ENCODE data around the gene SETD1A. TPM values are rescaled to one million over a fixed set of nuclear protein-coding genes. Genes with fewer than 3 reads are reported as not detected.

SETD1A gene
- total RNA-seq, 1 experiment from 2014 or later: 1.0 TPM

GRCh38 chr16:30953511-30954124, 3.9 kb upstream of the SETD1A start:
- peak; percentile 77 for DNase-seq (ENCODE audit: low read depth)

DNA sequence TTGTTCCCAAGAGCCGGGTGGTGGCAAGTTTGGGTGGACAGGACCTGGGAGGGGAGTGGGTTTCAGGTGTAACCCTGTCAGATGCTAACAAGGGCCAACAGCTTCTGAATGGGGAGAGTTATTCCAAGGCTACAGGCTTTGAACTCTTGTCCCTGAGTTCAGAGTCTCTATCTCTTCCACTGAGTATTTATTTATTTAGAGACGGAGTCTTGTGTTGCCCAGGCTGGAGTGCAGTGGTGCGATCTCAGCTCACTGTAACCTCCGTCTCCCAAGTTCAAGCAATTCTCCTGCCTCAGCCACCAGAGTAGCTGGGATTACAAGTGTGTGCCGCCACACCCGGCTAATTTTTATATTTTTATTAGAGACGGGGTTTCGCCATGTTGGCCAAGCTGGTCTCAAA, 2.6 kb upstream of the SETD1A start:
- DNase-seq (ENCODE audit: low read depth): no peak

DNA sequence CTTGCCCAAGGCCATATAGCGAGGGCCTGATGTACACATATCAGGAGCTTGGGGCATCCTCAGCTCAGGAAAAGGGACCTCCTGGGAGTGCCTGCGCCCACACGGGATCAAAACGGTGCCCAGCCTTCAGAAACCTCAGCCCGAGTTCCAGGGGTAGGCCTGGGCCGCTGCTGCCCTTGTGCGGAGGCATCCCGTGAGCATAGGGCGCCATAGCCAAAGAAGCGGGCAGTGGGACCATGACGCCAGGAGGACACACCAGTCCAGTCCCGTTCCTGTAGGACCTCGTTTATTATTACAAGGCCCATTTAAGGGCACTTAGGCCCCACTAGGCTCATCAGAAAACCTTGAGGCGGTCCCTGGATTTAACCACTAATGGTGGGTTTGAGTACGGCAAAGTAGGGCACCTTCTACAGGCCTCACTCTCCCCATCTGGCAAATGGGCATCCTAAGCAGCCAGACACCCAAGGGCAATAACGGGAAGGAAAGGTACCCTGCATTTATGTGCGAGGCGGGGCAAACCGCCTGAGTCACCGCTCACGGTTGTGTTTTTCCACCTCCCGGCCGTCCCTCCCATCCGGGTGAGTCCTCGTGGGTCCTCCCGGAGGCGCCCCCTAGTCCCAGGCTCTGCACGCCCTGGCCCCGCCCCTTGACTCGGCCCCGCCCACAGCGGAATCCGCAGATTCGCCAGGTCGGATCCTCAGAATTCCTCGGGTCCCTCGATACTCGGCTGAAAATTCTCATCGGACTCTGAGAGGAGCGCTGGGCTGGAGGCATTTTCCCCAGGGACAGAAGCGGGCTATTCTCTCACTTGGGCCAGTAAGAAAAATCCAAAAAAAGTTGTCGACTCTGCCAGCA, 726 bp upstream of the SETD1A start:
- DNase-seq (ENCODE audit: low read depth): peak; percentile 90

DNA sequence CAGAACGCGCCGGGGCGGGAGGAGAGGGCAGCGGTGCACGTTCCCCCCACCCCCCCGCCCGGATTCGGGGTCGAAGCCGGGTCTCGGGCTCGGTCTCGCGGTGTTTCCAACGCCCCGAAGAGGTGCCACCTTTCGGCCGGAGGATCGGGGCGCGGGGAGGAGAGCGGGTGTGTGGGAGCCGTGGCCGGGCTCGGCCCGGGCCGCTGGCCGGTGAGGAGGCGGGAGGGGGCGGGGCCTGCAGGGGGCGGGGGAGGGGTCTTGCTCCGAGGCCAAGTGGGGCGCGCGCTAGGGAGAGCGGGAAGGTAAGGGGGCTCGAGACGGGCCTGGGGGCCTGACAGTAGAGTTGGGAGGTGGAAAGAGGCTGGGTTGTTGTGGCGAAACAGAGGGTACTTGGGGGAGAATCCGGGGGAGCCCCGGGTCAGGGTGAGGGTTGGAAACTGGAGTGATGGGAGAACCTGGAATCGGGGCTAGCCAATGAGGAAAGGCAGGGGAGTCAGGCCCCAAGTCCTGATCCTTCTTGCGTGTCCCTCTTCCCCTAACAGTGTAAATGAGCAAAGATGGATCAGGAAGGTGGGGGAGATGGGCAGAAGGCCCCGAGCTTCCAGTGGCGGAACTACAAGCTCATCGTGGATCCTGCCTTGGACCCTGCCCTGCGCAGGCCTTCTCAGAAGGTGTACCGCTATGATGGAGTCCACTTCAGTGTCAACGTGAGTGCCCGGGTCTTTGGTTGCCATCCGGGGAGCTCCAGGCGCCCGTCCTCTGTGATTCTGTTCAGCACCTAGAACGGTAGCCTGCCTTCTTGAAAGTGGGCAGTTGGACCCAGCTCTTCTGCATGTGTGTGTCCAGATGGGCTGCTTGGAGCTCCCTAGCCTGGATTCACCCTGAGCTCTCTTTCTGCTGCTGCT, 873 bp downstream of the SETD1A start:
- DNase-seq (ENCODE audit: low read depth): peak; percentile 51

DNA sequence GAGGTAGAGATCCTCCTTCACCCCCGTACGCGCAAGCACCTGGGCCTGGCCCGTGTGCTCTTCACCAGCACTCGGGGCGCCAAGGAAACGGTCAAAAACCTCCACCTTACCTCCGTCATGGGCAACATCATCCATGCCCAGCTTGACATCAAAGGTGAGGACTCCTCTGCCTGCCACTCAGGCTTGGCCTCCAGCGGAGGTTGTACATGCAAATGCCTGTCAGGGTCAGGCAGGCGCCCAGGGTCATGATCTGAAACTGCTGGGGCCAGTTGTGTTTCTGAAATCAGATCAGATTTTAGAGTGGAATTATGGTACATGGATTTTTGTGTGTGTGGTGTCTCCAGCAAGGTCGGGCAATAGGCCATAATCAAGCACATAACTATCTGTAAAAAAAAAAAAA, 3.8 kb downstream of the SETD1A start:
- no peak for DNase-seq (ENCODE audit: low read depth)

DNA sequence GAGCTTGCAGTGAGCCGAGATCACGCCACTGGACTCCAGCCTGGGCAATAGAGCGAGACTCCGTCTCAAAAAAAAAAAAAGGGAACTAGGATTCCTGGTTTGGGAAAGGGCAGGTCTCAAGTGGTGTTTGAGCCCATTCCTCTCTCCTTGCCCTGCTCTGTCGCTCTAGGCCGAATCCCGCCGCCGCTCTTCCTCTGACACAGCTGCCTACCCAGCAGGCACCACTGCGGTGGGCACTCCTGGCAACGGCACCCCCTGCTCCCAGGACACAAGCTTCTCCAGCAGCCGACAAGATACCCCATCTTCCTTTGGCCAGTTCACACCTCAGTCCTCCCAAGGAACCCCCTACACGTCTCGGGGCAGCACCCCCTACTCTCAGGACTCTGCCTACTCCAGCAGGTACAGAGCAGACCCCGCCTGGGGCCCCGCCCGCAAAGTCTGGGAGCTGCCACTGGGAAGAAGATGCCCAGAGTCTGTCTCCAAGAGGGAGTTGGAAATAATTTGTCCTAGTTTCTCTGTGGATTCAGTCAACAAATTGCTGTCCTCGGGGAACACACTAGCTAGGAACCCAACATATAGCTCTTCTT, 6.5 kb downstream of the SETD1A start:
- no peak for DNase-seq (ENCODE audit: low read depth)

DNA sequence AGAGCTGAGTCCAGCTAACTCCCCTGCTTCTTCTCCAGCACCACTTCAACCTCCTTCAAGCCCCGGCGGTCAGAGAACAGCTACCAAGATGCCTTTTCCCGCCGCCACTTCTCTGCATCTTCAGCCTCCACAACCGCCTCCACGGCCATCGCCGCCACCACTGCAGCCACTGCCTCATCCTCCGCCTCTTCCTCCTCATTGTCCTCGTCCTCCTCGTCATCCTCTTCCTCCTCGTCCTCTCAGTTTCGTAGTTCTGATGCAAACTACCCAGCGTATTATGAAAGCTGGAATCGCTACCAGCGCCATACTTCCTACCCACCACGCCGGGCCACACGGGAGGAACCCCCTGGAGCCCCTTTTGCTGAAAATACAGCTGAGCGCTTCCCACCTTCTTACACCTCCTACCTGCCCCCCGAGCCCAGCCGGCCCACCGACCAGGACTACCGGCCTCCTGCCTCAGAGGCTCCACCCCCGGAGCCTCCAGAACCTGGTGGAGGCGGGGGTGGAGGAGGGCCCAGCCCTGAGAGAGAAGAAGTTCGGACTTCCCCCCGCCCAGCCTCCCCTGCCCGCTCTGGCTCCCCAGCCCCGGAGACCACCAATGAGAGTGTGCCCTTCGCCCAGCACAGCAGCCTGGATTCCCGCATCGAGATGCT, 7.1 kb downstream of the SETD1A start:
- no peak for DNase-seq (ENCODE audit: low read depth)

DNA sequence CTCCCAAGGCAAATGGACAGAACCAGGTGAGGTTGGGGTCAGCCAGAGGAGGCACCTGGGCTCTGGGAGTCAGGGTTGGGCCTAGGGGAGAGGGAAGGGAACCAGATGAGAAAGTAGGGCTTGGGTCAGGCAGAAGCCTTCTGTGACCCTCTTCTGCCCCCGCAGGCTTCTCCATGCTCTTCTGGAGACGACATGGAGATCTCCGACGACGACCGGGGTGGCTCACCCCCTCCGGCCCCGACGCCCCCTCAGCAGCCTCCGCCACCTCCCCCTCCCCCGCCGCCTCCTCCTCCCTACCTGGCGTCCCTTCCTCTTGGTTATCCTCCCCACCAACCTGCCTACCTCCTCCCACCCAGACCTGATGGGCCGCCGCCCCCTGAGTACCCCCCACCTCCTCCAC, 7.9 kb downstream of the SETD1A start:
- DNase-seq (ENCODE audit: low read depth): no peak

DNA sequence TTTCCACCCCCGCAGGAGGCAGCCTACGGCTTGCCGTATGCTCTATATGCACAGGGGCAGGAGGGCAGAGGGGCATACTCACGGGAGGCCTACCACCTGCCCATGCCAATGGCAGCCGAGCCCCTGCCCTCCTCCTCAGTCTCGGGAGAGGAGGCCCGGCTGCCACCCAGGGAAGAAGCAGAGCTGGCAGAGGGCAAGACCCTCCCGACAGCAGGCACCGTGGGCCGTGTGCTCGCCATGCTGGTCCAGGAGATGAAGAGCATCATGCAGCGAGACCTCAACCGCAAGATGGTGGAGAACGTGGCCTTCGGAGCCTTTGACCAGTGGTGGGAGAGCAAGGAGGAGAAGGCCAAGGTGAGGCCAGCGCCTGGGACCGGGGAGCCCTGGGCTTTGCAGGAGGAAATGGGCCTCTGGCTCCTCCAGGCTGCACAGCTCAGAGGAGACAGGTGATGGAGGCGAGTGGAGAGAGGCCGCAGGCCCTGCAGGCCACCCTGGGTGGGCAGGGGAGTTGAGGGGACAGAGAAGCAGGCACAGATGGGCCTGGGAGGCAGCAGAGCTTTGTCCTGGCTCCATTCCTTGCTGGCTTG, 8.6 kb downstream of the SETD1A start:
- no peak for DNase-seq (ENCODE audit: low read depth)

- no peak for DNase-seq (ENCODE audit: low read depth)
Measured at GRCh38 chr16:30967795-30968194, 10.2 kb downstream of the SETD1A start.

- DNase-seq (ENCODE audit: low read depth): no peak
Measured at GRCh38 chr16:30969246-30969842, 11.8 kb downstream of the SETD1A start.

- DNase-seq (ENCODE audit: low read depth): no peak
Measured at GRCh38 chr16:30971298-30971697, 13.7 kb downstream of the SETD1A start.

DNA sequence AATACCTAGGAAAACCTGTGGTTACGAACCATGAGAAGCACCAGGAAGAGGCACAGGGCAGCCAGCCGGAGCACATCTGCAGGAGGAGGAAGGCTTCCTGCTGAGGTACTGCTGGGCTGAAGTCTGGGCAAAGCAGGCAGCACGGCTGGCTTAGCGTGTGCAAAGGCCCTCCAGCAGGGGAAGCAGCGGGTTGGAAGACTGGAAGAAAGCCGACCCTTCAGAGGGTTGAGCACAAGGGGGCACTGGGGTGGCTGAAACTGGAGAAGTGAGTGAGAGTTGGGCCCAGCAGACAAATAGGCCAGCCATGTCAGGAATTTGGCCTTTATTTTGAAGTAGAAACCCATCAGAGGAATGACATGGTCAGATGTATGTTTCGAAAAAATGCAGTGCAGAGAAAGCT, 15.3 kb downstream of the SETD1A start:
- no peak for DNase-seq (ENCODE audit: low read depth)

DNA sequence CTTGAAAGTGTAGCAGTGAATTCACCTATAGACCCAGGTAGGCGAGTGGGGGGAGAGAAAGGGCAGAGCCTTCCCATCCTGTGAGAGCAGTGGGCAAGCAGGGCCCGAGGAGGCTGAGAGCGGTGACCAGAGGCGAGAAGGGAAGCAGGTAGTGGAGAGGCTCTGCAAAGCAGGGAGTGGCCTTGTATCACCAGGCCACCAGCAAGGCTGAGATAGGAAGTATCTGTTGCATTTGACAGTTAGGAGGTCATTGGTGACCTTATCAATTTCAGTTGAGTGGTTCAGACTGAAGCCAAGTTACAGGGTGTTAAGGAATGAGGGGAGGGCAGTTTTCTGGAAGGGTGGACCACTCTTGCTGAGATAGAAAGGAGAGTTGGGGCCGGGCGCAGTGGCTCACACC, 16.8 kb downstream of the SETD1A start:
- no peak for DNase-seq (ENCODE audit: low read depth)

- no peak for DNase-seq (ENCODE audit: low read depth)
Measured at GRCh38 chr16:30976486-30976885, 18.9 kb downstream of the SETD1A start.

- no peak for DNase-seq (ENCODE audit: low read depth)
Measured at GRCh38 chr16:30977502-30977901, 19.9 kb downstream of the SETD1A start.

DNA sequence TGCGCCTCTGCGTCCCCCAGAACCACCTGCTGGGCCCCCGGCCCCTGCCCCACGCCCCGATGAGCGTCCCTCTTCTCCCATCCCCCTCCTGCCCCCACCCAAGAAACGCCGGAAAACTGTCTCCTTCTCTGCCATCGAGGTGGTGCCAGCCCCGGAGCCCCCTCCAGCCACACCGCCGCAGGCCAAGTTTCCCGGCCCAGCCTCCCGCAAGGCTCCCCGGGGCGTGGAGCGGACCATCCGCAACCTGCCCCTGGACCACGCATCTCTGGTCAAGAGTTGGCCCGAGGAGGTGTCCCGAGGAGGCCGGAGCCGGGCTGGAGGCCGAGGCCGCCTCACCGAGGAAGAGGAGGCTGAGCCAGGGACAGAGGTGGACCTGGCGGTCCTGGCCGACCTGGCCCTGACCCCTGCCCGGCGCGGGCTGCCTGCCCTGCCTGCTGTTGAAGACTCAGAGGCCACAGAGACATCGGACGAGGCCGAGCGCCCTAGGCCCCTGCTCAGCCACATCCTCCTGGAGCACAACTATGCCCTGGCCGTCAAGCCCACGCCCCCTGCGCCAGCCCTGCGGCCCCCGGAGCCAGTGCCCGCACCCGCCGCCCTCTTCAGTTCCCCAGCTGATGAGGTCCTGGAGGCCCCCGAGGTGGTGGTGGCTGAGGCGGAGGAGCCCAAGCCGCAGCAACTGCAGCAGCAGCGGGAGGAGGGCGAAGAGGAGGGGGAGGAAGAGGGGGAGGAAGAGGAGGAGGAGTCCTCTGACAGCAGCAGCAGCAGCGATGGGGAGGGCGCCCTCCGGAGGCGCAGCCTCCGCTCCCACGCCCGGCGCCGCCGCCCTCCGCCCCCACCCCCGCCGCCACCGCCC, 21.8 kb downstream of the SETD1A start:
- no peak for DNase-seq (ENCODE audit: low read depth)

DNA sequence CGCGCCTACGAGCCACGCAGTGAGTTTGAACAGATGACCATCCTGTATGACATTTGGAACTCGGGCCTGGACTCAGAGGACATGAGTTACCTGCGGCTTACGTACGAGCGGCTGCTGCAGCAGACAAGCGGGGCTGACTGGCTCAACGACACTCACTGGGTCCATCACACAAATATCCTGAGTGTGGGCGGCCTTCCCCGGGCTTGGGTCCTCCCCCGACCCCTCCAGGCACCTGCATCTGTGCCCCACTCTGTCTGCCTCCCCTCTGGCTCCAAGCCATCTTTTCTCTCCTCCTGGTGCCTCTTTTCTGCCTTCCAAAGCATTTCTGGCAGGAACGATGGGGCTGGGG, 22.4 kb downstream of the SETD1A start:
- DNase-seq (ENCODE audit: low read depth): no peak

DNA sequence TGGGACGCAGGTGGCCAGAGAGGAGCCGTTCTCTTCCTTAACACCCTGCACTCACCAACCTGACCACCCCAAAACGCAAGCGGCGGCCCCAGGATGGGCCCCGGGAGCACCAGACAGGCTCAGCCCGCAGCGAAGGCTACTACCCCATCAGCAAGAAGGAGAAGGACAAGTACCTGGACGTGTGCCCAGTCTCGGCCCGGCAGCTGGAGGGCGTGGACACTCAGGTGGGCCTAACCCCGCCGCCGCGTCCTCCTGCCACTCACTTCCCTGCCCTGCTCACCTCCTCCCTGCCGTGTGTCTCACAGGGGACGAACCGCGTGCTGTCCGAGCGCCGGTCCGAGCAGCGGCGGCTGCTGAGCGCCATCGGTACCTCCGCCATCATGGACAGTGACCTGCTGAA, 22.9 kb downstream of the SETD1A start:
- DNase-seq (ENCODE audit: low read depth): no peak

GRCh38 chr16:30980959-30981358, 23.4 kb downstream of the SETD1A start:
- DNase-seq (ENCODE audit: low read depth): no peak
